Gastroesophageal sphincter (tissue), 3 donors: ENCODE measurements around the gene ANAPC2.

Experiments
- CTCF ChIP-seq, 4 experiments: fragments of 200-600 bp in 2 of 4; fragments of 450-650 bp in 2 of 4; sonication (generic) in 1 of 4; IDR thresholded peaks; one replicate each; pipeline ENCODE4 v1.5.1; 2017 to 2019; ENCODE audit warnings: antibody characterized with exemption in 4 of 4, mild to moderate bottlenecking in 2 of 4, moderate library complexity in 2 of 4
- EP300 ChIP-seq: sonication (generic); formaldehyde crosslinking; IDR thresholded peaks from one replicate; pipeline ENCODE4 v1.6.1; 2017; ENCODE audit warnings: antibody characterized with exemption, mild to moderate bottlenecking
- POLR2A ChIP-seq, 2 donors: fragments of 450-650 bp; IDR thresholded peaks; one replicate each; pipeline ENCODE4 v1.6.1; 2017; ENCODE audit warnings: antibody characterized with exemption in 2 of 2, mild to moderate bottlenecking in 2 of 2, moderate library complexity in 1 of 2
- POLR2AphosphoS5 ChIP-seq: sonication (generic); formaldehyde crosslinking; IDR thresholded peaks from one replicate; pipeline ENCODE4 v1.6.1; 2017; ENCODE audit warnings: antibody characterized with exemption

- TF ChIP-seq CTCF (IDR thresholded peaks at IDR 0.05) = no peak
- TF ChIP-seq POLR2A (IDR thresholded peaks at IDR 0.05) = no peak
- TF ChIP-seq EP300 = no peak
- no peak for TF ChIP-seq POLR2AphosphoS5
These were observed 19.8 kb downstream of the ANAPC2 start for GRCh38 chr9:137168573-137168903.
